ENCODE results near the gene AFF2. TPM values are rescaled to one million over a fixed set of nuclear protein-coding genes. Genes with fewer than 3 reads are reported as not detected.

The AFF2 gene
- total and polyA plus RNA-seq, 4 donors, result 1.2 to 13.0 (median 3.9) TPM

- no peak for DNase-seq
- TF ChIP-seq CTCF (IDR thresholded peaks at IDR 0.05; ENCODE audit: control extremely low read depth, extremely low read depth), result no peak
- H3K9me3 ChIP-seq (ENCODE audit: control insufficient read depth in 4 of 4, insufficient read depth in 3 of 4, low read length in 3 of 4), result no peaks in the 10 kb centered on the region
- ATAC-seq (ENCODE audit: insufficient read depth, low FRiP score), result no peak
- peaks cover 0 to 6% (median 0%) of the 10 kb centered on the region in 3 donors for H3K27me3 ChIP-seq (ENCODE audit: control insufficient read depth in 3 of 3, insufficient read depth in 3 of 3, low read length in 2 of 3)
- H3K9ac ChIP-seq (ENCODE audit: insufficient read depth in 1 of 2, low read length in 2 of 2), result no peak overlapping the region
- no peak overlapping the region for H3K27ac ChIP-seq (ENCODE audit: low read depth in 1 of 2, low read length in 1 of 2)
- H3K4me3 ChIP-seq, result no peak overlapping the region
- no peaks in the 10 kb centered on the region for H3K36me3 ChIP-seq (ENCODE audit: control insufficient read depth in 4 of 4, insufficient read depth in 4 of 4, low read length in 4 of 4)
- peaks cover 0 to 2% (median 0%) of the 10 kb centered on the region in 5 donors for H3K4me1 ChIP-seq (ENCODE audit: control insufficient read depth in 5 of 5, insufficient read depth in 5 of 5, low read length in 5 of 5)
- WGBS, 2 donors, result 54 to 92% methylated on average over 1 of the region's 1 CpG
These were observed 39.7 kb downstream of the AFF2 start for GRCh38 chrX:148540114-148540513.

GRCh38 chrX:148540671-148541583 is 40.5 kb downstream of the AFF2 start:
- peaks cover 0 to 2% (median 0%) of the 10 kb centered on the region in 5 donors for H3K4me1 ChIP-seq (ENCODE audit: control insufficient read depth in 5 of 5, insufficient read depth in 5 of 5, low read length in 5 of 5)
- H3K36me3 ChIP-seq (ENCODE audit: control insufficient read depth in 4 of 4, insufficient read depth in 4 of 4, low read length in 4 of 4), result no peaks in the 10 kb centered on the region
- no peak for ATAC-seq (ENCODE audit: insufficient read depth, low FRiP score)
- no peak overlapping the region for H3K9ac ChIP-seq (ENCODE audit: insufficient read depth in 1 of 2, low read length in 2 of 2)
- H3K4me3 ChIP-seq, result no peak overlapping the region
- WGBS, 2 donors, result 72 to 94% methylated on average over 10 of the region's 10 CpGs
- no peaks in the 10 kb centered on the region for H3K9me3 ChIP-seq (ENCODE audit: control insufficient read depth in 4 of 4, insufficient read depth in 3 of 4, low read length in 3 of 4)
- no peak overlapping the region for H3K27ac ChIP-seq (ENCODE audit: low read depth in 1 of 2, low read length in 1 of 2)
- TF ChIP-seq CTCF (IDR thresholded peaks at IDR 0.05; ENCODE audit: control extremely low read depth, extremely low read depth), result no peak
- no peak for DNase-seq
- H3K27me3 ChIP-seq (ENCODE audit: control insufficient read depth in 3 of 3, insufficient read depth in 3 of 3, low read length in 2 of 3), result peaks cover 0 to 6% (median 0%) of the 10 kb centered on the region in 3 donors

GRCh38 chrX:148541584-148541940 is 41.1 kb downstream of the AFF2 start:
- no peaks in the 10 kb centered on the region for H3K36me3 ChIP-seq (ENCODE audit: control insufficient read depth in 4 of 4, insufficient read depth in 4 of 4, low read length in 4 of 4)
- no peak for ATAC-seq (ENCODE audit: insufficient read depth, low FRiP score)
- TF ChIP-seq CTCF (IDR thresholded peaks at IDR 0.05; ENCODE audit: control extremely low read depth, extremely low read depth), result no peak

More at GRCh38 chrX:148541584-148541940, 41.1 kb downstream of the AFF2 start:
- Histone ChIP-seq H3K4me3 (no peak overlapping the region), H3K27me3 (ENCODE audit: control insufficient read depth in 3 of 3, insufficient read depth in 3 of 3, low read length in 2 of 3) (peaks cover 0 to 6% (median 0%) of the 10 kb centered on the region in 3 donors), H3K4me1 (ENCODE audit: control insufficient read depth in 5 of 5, insufficient read depth in 5 of 5, low read length in 5 of 5) (peaks cover 0 to 2% (median 0%) of the 10 kb centered on the region in 5 donors), H3K9me3 (ENCODE audit: control insufficient read depth in 4 of 4, insufficient read depth in 3 of 4, low read length in 3 of 4) (no peaks in the 10 kb centered on the region), H3K9ac (ENCODE audit: insufficient read depth in 1 of 2, low read length in 2 of 2) (no peak overlapping the region), H3K27ac (ENCODE audit: low read depth in 1 of 2, low read length in 1 of 2) (no peak overlapping the region)
- no peak for DNase-seq
